ENCODE data around the gene TSPEAR.
A peak's percentile ranks its signal among the peaks of the same experiment; 100 is the strongest.

TSPEAR gene

DNA sequence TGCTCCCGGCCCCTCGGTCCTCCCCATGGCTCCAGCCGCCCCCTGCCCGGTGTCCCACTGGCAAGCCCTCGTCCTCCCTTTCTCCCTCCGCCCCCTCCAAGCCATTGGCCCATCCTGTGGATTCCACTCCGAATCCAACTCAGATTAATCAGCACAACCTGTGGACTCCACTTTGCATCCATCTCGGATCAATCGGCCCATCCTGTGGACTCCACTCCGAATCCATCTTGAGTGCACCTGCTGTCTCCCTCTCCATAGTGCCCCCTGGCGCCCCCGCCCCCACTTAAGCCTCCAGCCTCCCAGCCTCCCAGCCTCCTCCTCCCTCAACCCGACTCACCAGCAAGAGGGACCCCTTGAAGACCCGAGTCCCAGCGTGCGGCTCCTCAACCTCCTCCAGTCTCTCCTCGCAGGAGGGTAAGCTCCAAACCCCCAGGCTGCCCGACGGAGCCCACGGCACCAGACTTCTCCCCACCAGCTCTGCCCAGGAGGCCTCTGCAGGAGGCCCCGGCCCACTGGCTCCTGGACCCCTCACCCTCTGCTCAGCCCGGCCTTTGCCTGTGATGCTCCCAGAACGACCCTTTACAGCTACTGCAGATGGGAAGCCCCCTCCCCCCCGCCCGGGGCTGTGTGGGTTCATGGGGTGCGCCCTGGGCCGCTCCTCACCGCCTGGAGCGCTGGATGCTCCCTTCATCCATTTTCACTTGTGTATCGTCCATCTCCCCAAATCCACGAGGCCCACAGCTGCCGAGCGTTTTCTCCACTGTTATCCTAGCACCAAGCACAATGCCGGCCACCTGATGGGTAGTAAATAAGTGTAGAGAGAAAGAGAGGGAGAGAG lies 40.6 kb upstream of the TSPEAR start:
- WGBS: 88% methylated on average over 33 of the region's 34 CpGs
- H3K27me3 ChIP-seq (ENCODE audit: insufficient read depth, low read length): peaks cover 10% of the 10 kb centered on the region
- H3K4me3 ChIP-seq (ENCODE audit: low read length): no peak overlapping the region
- peaks cover 18% of the 10 kb centered on the region for H3K4me1 ChIP-seq (ENCODE audit: insufficient read depth, low read length)
- H3K9ac ChIP-seq (ENCODE audit: low read depth, low read length): no peak overlapping the region
- H3K36me3 ChIP-seq (ENCODE audit: insufficient read depth, low read length): no peaks in the 10 kb centered on the region
- no peak overlapping the region for H3K27ac ChIP-seq (ENCODE audit: low read depth, low read length)
- no peaks in the 10 kb centered on the region for H3K9me3 ChIP-seq (ENCODE audit: insufficient read depth, low read depth, low read length)

DNA sequence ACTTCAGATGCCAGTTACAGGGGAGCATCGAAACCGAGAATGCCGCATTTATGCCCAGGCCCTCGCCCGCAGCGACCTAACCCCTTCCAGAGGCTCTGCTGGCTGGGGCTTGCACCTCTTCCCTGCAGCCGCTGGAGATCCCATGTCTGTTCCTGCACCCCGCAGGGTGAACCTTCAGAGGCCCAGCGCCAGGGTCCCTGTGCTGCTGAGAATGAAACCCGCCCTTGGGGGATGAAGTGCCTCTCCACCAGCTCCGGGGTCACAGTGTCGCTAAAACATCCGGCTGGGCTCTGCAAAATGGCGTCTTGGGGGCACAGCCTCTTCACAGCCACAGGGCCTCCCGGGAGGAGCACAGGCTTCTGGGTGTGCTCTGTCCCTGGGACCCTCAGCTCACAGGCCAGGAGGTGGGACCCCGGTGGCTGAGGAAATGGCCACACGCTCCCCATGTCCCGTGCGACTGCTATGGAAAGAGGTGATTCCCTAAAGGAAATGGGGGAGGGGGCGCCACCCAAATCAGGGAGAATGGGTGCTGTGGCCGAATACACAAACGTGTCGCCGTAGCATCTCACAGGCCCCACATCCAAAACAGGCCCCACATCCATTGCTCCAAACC lies 39.9 kb upstream of the TSPEAR start:
- WGBS: 87% methylated on average over 24 of the region's 24 CpGs
- H3K27ac ChIP-seq (ENCODE audit: low read depth, low read length): no peak overlapping the region
- H3K4me1 ChIP-seq (ENCODE audit: insufficient read depth, low read length): peaks cover 18% of the 10 kb centered on the region
- no peaks in the 10 kb centered on the region for H3K9me3 ChIP-seq (ENCODE audit: insufficient read depth, low read depth, low read length)
- H3K36me3 ChIP-seq (ENCODE audit: insufficient read depth, low read length): no peaks in the 10 kb centered on the region
- H3K9ac ChIP-seq (ENCODE audit: low read depth, low read length): no peak overlapping the region
- H3K4me3 ChIP-seq (ENCODE audit: low read length): no peak overlapping the region
- peaks cover 10% of the 10 kb centered on the region for H3K27me3 ChIP-seq (ENCODE audit: insufficient read depth, low read length)

DNA sequence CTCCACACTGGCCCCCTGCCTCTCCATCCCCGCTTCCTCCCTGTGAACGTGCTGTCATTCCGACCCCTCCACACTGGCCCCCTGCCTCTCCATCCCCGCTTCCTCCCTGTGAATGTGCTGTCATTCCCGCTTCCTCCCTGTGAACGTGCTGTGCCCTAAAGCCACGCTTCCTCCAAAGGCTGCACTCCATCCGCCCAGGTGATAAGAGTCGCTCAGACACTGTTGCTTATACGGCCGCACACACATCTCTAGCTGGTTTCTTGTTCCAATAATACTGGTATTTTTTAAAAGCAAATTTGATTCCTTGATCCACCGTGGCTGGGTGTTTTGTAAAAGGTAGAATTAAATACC lies 39.3 kb upstream of the TSPEAR start:
- Histone ChIP-seq H3K27ac (ENCODE audit: low read depth, low read length) (no peak overlapping the region), H3K27me3 (ENCODE audit: insufficient read depth, low read length) (peaks cover 10% of the 10 kb centered on the region), H3K4me3 (ENCODE audit: low read length) (no peak overlapping the region), H3K36me3 (ENCODE audit: insufficient read depth, low read length) (no peaks in the 10 kb centered on the region), H3K4me1 (ENCODE audit: insufficient read depth, low read length) (peaks cover 18% of the 10 kb centered on the region), H3K9me3 (ENCODE audit: insufficient read depth, low read depth, low read length) (peaks cover 3% of the 10 kb centered on the region; the same call in 1 of the 2 replicates), H3K9ac (ENCODE audit: low read depth, low read length) (no peak overlapping the region)
- WGBS: 56% methylated on average over 12 of the region's 12 CpGs

DNA sequence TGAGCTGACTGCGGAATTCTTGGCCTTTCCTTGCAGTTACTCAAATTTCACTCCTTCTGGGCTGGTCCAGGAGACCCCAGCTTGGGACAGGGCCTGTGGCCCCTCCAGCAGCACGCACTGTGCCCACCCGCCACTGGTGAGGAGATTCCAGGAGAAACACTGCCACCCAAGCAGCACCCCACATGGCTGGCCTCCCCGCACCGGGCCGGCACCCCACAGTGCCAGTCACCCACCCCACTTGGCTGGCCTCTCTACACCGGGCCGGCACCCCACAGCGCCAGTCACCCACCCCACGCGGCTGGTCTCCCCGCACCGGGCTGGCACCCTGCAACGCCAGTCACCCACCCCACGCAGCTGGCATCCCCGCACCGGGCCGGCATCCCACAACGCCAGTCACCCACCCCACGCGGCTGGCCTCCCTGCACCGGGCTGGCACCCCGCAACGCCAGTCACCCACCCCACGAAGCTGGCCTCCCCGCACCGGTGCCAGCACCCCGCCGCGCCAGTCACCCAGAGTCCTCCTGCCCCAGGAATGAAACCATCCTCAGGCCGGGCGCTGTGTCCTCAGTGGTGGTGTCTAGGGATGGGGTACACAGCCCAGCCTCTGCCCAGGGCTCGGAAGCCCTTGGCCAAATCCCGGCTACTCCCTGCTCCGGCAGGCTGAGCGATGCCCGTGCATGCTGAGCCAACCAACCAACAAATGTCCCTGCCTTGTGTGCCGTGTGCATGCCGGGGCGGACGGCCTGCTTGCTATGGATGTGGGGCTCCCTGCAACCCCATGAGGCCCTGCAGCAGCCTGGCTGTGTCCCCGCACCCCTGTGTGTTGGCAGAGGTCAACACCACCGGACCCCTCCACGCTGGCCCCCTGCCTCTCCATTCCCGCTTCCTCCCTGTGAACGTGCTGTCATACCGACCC lies 38.6 kb upstream of the TSPEAR start:
- Histone ChIP-seq H3K9ac (ENCODE audit: low read depth, low read length) (no peak overlapping the region), H3K4me3 (ENCODE audit: low read length) (no peak overlapping the region), H3K9me3 (ENCODE audit: insufficient read depth, low read depth, low read length) (peaks cover 3% of the 10 kb centered on the region; the same call in 1 of the 2 replicates), H3K27me3 (ENCODE audit: insufficient read depth, low read length) (peaks cover 10% of the 10 kb centered on the region), H3K27ac (ENCODE audit: low read depth, low read length) (no peak overlapping the region), H3K4me1 (ENCODE audit: insufficient read depth, low read length) (peaks cover 18% of the 10 kb centered on the region), H3K36me3 (ENCODE audit: insufficient read depth, low read length) (no peaks in the 10 kb centered on the region)
- 90% methylated on average over 47 of the region's 47 CpGs for WGBS

DNA sequence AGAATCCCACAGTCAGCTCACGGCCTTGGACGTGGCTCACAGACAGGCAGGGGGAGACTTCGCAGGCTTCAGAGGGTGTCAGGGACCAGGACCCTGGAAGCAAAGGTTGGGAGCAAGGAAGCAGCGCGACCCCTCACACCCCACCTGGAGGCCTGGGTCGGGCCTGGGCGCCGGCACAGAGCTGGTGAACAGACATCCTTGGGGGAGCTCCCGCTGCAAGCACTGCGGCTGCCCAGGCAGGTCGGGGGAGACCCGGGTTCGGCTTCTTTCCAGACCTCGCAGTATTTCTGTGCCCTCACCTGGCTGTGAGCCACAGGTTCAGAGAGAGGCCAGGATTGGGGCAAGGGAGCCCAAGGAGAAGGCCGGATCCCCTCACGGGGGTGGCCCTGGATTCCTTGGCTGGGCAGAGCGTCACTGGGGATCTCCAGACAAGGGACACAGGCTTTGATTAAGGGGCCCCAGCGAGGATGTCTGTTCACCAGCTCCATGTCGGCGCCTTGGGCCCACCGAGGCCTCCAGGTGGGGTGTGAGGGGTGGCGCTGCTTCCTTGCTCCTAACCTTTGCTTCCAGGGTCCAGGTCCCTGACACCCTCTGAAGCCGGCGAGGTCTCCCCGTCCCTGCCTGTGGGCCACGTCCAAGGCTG lies 37.9 kb upstream of the TSPEAR start:
- Histone ChIP-seq H3K9me3 (ENCODE audit: insufficient read depth, low read depth, low read length) (peaks cover 3% of the 10 kb centered on the region; the same call in 1 of the 2 replicates), H3K4me1 (ENCODE audit: insufficient read depth, low read length) (peaks cover 18% of the 10 kb centered on the region), H3K4me3 (ENCODE audit: low read length) (peak overlapping the region; percentile 48), H3K36me3 (ENCODE audit: insufficient read depth, low read length) (no peaks in the 10 kb centered on the region), H3K9ac (ENCODE audit: low read depth, low read length) (peak overlapping the region; percentile 45), H3K27ac (ENCODE audit: low read depth, low read length) (peak overlapping the region; percentile 15; the same call in 1 of the 2 replicates), H3K27me3 (ENCODE audit: insufficient read depth, low read length) (peaks cover 10% of the 10 kb centered on the region)
- WGBS: 43% methylated on average over 26 of the region's 26 CpGs

DNA sequence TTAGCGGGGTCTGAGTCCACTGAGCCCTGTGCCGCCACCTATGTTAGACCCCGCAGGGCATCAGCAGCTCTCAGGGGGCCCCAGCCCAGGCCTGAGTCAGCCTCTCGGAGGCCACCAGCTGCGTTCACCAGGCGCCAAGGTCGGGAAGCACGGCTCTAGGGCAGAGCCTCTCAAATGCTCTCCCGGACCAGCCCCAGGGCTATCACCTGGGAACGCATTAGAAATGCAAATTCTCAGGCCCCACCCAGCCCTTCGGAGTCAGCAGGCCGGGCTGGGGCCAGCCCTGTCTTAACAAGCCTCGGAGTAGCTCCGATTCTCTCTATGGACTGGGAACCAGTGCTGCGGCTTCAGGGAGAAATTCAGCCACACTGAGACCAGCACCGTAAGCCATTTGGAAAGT lies 37.2 kb upstream of the TSPEAR start:
- Histone ChIP-seq H3K27ac (ENCODE audit: low read depth, low read length) (peak overlapping the region; percentile 15; the same call in 1 of the 2 replicates), H3K9ac (ENCODE audit: low read depth, low read length) (peak overlapping the region; percentile 45), H3K27me3 (ENCODE audit: insufficient read depth, low read length) (peaks cover 10% of the 10 kb centered on the region), H3K36me3 (ENCODE audit: insufficient read depth, low read length) (no peaks in the 10 kb centered on the region), H3K4me1 (ENCODE audit: insufficient read depth, low read length) (peaks cover 18% of the 10 kb centered on the region), H3K9me3 (ENCODE audit: insufficient read depth, low read depth, low read length) (peaks cover 7% of the 10 kb centered on the region; the same call in 1 of the 2 replicates), H3K4me3 (ENCODE audit: low read length) (peak overlapping the region; percentile 48)
- 4% methylated on average over 16 of the region's 16 CpGs for WGBS

DNA sequence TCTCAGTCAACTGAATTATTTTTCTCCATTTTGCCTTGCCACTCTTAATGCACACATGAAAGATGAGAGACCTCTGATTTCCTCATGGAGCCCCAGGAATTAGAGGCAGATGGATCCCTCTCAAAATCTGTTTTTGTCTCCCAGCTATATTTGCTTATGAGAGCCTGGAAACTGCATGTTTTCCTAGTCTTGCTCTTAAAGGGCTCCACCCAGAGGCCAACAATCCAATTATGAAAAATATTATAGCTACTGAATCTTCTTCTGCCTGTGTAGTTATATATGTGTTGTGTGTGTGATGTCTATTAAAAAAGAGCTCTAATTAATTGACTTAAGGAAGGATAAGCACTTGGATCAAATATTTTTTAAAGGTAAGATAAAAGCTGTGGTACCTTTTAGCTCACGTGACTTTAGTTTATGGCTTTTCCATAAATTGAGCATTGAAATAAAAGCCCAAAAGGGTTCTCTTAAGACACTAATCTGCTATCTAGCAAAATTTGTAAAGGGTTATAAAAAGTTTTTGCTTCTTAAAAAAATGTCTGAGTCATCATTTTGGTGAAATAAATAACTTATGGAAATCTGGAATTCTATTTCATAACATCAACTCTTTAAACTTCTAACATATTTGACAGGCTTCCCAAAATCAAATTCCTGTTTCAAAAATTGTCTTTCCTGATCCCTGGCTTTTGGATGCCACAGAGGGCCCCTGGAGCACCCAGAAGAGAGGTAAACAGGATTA lies 31.2 kb upstream of the TSPEAR start:
- Histone ChIP-seq H3K9ac (ENCODE audit: low read depth, low read length) (no peak overlapping the region), H3K9me3 (ENCODE audit: insufficient read depth, low read depth, low read length) (peaks cover 30% of the 10 kb centered on the region), H3K36me3 (ENCODE audit: insufficient read depth, low read length) (no peaks in the 10 kb centered on the region), H3K4me3 (ENCODE audit: low read length) (no peak overlapping the region), H3K4me1 (ENCODE audit: insufficient read depth, low read length) (no peaks in the 10 kb centered on the region), H3K27me3 (ENCODE audit: insufficient read depth, low read length) (no peaks in the 10 kb centered on the region), H3K27ac (ENCODE audit: low read depth, low read length) (no peak overlapping the region)
- 87% methylated on average over 1 of the region's 1 CpG for WGBS

DNA sequence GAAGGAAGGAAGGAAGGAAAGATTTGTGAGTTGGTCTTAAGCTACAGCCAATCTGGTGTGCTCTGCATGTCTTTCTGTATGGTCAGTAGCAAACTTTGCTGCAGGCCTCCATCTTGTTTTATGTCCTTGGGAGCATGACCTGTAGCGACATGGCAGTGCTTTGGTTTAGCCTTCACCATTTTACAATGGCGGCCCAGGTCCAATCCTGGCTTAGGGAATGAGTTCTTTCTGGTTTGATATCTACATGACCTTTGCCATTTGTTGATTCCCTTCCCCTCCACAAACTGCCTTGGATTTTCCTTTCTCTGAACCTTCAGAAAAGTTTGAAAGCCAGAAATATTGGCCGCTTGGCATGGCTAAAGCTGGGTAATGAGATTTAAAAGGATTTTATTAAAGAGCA lies 30.5 kb upstream of the TSPEAR start:
- Histone ChIP-seq H3K36me3 (ENCODE audit: insufficient read depth, low read length) (no peaks in the 10 kb centered on the region), H3K9ac (ENCODE audit: low read depth, low read length) (no peak overlapping the region), H3K4me3 (ENCODE audit: low read length) (no peak overlapping the region), H3K4me1 (ENCODE audit: insufficient read depth, low read length) (no peaks in the 10 kb centered on the region), H3K27ac (ENCODE audit: low read depth, low read length) (no peak overlapping the region), H3K27me3 (ENCODE audit: insufficient read depth, low read length) (no peaks in the 10 kb centered on the region), H3K9me3 (ENCODE audit: insufficient read depth, low read depth, low read length) (peaks cover 34% of the 10 kb centered on the region)
- WGBS: 89% methylated on average over 3 of the region's 3 CpGs

DNA sequence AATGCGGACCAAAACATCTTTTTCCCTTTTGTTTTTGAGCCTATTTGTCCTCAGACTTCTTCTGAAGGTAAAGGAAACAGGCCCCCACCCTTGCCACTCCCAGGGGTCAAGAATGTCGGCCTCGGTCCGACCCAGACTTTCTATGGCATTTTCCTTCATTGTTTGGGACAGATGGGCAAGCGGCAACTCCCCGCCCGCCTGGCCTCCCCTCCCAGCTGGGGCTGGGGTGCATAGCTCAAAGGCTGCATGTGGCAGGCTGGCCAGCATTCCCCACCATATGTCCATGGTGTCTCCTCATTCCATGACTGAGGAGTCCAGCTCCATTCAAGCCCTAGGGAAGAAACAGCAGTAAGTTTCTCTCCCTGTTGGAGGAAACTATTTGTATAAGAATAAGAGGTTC lies 29.4 kb upstream of the TSPEAR start:
- Histone ChIP-seq H3K27me3 (ENCODE audit: insufficient read depth, low read length) (no peaks in the 10 kb centered on the region), H3K9ac (ENCODE audit: low read depth, low read length) (no peak overlapping the region), H3K9me3 (ENCODE audit: insufficient read depth, low read depth, low read length) (peaks cover 39% of the 10 kb centered on the region), H3K27ac (ENCODE audit: low read depth, low read length) (no peak overlapping the region; the same call in 1 of the 2 replicates), H3K4me1 (ENCODE audit: insufficient read depth, low read length) (no peaks in the 10 kb centered on the region), H3K36me3 (ENCODE audit: insufficient read depth, low read length) (no peaks in the 10 kb centered on the region), H3K4me3 (ENCODE audit: low read length) (no peak overlapping the region)
- 62% methylated on average over 7 of the region's 7 CpGs for WGBS

DNA sequence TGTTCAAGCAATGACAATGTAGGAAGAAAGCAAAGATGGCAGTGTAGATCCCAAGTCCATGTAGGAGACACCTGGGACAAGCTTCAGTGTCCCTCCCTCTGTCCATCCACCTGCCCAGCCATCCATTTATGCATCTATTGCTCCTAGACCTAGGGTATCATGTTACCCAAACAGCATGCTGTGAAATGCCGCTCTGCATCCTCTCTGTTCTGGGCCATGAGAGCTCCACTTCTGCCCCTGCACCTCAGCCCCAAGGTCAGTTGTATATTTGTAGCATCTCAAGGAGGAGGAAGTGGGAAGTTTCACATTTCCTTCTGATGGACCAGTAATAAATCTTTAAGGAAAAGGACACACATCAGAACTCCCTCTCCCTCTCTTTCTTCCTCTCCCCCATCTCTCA lies 27.9 kb upstream of the TSPEAR start:
- WGBS: 88% methylated on average over 1 of the region's 1 CpG
- H3K36me3 ChIP-seq (ENCODE audit: insufficient read depth, low read length): no peaks in the 10 kb centered on the region
- no peak overlapping the region for H3K9ac ChIP-seq (ENCODE audit: low read depth, low read length)
- H3K4me1 ChIP-seq (ENCODE audit: insufficient read depth, low read length): no peaks in the 10 kb centered on the region
- peaks cover 43% of the 10 kb centered on the region for H3K9me3 ChIP-seq (ENCODE audit: insufficient read depth, low read depth, low read length)
- no peaks in the 10 kb centered on the region for H3K27me3 ChIP-seq (ENCODE audit: insufficient read depth, low read length)
- no peak overlapping the region for H3K27ac ChIP-seq (ENCODE audit: low read depth, low read length)
- no peak overlapping the region for H3K4me3 ChIP-seq (ENCODE audit: low read length)

All from HUES64 (cell line).